K562 (cell line): ENCODE results near the gene TECPR2. TPM values are rescaled to one million over a fixed set of nuclear protein-coding genes. Genes with fewer than 3 reads are reported as not detected.

Experiments used
- BRCA1 ChIP-seq, 2 experiments: fragments of 450-650 bp in 1 of 2; sonication (generic) in 1 of 2; formaldehyde crosslinking in 1 of 2; IDR thresholded peaks; 2 replicates each; pipeline versions ENCODE4 v1.5.0 to v1.6.1; 2017 to 2020; ENCODE audit warnings: mild to moderate bottlenecking in 1 of 2, missing genetic modification reagents in 1 of 2
- ESRRA ChIP-seq: fragments of 450-650 bp; IDR thresholded peaks from 2 replicates; pipeline ENCODE4 v1.6.1; 2014; ENCODE audit warnings: low read depth, mild to moderate bottlenecking, moderate library complexity, borderline replicate concordance
- FOXA3 ChIP-seq, 2 experiments: fragments of 450-650 bp in 1 of 2; sonication (generic) in 1 of 2; formaldehyde crosslinking; IDR thresholded peaks in 1 of 2; conservative IDR thresholded peaks in 1 of 2; 2 replicates each; pipeline versions ENCODE4 v1.4.0 to v1.8.0; 2020 to 2022; ENCODE audit warnings: mild to moderate bottlenecking in 2 of 2, missing genetic modification reagents in 1 of 2
- FOXK1 ChIP-seq: sonication (generic); formaldehyde crosslinking; IDR thresholded peaks from 2 replicates; pipeline ENCODE4 v1.8.0; 2022; ENCODE audit warnings: missing genetic modification reagents, mild to moderate bottlenecking, borderline replicate concordance
- HDAC8 ChIP-seq: fragments of 450-650 bp; IDR thresholded peaks from 2 replicates; pipeline ENCODE4 v1.6.1; 2016; ENCODE audit warnings: mild to moderate bottlenecking, missing genetic modification characterization, moderate library complexity, missing compliant biosample characterization
- KLF1 ChIP-seq: fragments of 450-650 bp; IDR thresholded peaks from 2 replicates; pipeline ENCODE4 v1.6.1; 2016; ENCODE audit warnings: missing genetic modification characterization, missing compliant biosample characterization
- MAZ ChIP-seq, 2 experiments: fragments of 450-650 bp in 1 of 2; sonication (generic) in 1 of 2; formaldehyde crosslinking; IDR thresholded peaks in 1 of 2; conservative IDR thresholded peaks in 1 of 2; 2 replicates each; pipeline versions ENCODE4 v1.4.0 to v1.5.0; 2020; ENCODE audit warnings: mild to moderate bottlenecking in 1 of 2, missing genetic modification reagents in 1 of 2
- POLR2AphosphoS2 ChIP-seq: IDR thresholded peaks from 2 replicates; pipeline ENCODE4 v1.6.1; 2012; ENCODE audit warnings: low read length, improper control_type of control experiment
- POLR2B ChIP-seq: fragments of 450-650 bp; IDR thresholded peaks from 2 replicates; pipeline ENCODE4 v1.6.1; 2018; ENCODE audit warnings: low read depth; ENCODE audit not compliant: partially characterized antibody
- RERE ChIP-seq: sonication (generic); formaldehyde crosslinking; IDR thresholded peaks from 2 replicates; pipeline ENCODE4 v1.8.0; 2023; ENCODE audit warnings: missing genetic modification reagents, mild to moderate bottlenecking, borderline replicate concordance
- RNF219 ChIP-seq: fragments of 250-450 bp; sonication (Bioruptor Pico); IDR thresholded peaks from 2 replicates; pipeline ENCODE4 v1.5.0; 2022; ENCODE audit warnings: mild to moderate bottlenecking
- SMC3 ChIP-seq: conservative IDR thresholded peaks from 2 replicates; pipeline ENCODE4 v1.6.1; 2011; ENCODE audit warnings: low read depth, low read length, improper control_type of control experiment; ENCODE audit not compliant: insufficient read depth
- SP1 ChIP-seq: sonication (generic); formaldehyde crosslinking; IDR thresholded peaks from 2 replicates; pipeline ENCODE4 v1.8.1; 2022; ENCODE audit warnings: mild to moderate bottlenecking, missing genetic modification reagents
- USF1 ChIP-seq: sonication (generic); formaldehyde crosslinking; IDR thresholded peaks from 2 replicates; pipeline ENCODE4 v1.9.0; 2022; ENCODE audit warnings: mild to moderate bottlenecking, missing genetic modification reagents
- ZNF77 ChIP-seq: fragments of 250-450 bp; sonication (Bioruptor Pico); IDR thresholded peaks from 2 replicates; pipeline ENCODE4 v1.5.0; 2020
- polyA plus RNA-seq, 8 experiments: library from polyadenylated mRNA; depleted of rRNA in 4 of 8; stranded (reverse) in 5 of 8; unstranded in 3 of 8; fragments of >200 nt; fragmentation: Nextera tagmentation in 2 of 8; fragmentation: Illumina TruSeq in 1 of 8; extraction: Ambion mirVana in 2 of 8; extraction: Trizol in 1 of 8; gene quantifications; 2 replicates each; pipeline versions ENCODE4 v1.2.1 to v1.2.3, GENCODE V29; 2011 to 2014; ENCODE audit warnings: inconsistent platforms in 1 of 8, missing spikeins in 1 of 8
- total RNA-seq, 7 experiments: library from RNA; depleted of rRNA in 6 of 7; stranded (reverse); fragments of >200 nt in 6 of 7; fragmentation: Illumina TruSeq in 2 of 7; extraction: Trizol in 2 of 7; gene quantifications; 2 replicates each; pipeline versions ENCODE4 v1.2.1 to v1.2.3, GENCODE V29; 2011 to 2021; ENCODE audit warnings: low replicate concordance in 1 of 7
- TF ChIP-seq, protein P1 (sequence below): sonication (generic); formaldehyde crosslinking; IDR thresholded peaks from 2 replicates; pipeline ENCODE4 v1.8.1; 2023; ENCODE audit warnings: mild to moderate bottlenecking, missing genetic modification reagents

TECPR2 gene
- total and polyA plus RNA-seq, 9 of the 15 experiments (the other 6 are each of a cell fraction or from before 2014, with no cell fraction given): 0.04 to 3.0 (median 0.83) TPM

GRCh38 chr14:102524451-102525218 lies 161.9 kb downstream of the TECPR2 start (continued):
- TF ChIP-seq BRCA1 (IDR thresholded peaks at IDR 0.05) (no peak), BRCA1 (CRISPR knock-in tag; IDR thresholded peaks at IDR 0.05) (no peak), POLR2B (peak; percentile 59), USF1 (CRISPR knock-in tag) (peak; percentile 97), SMC3 (peak; percentile 84), ZNF77 (CRISPR knock-in tag) (no peak), KLF1 (tag) (no peak), FOXK1 (no peak), RERE (CRISPR knock-in tag) (no peak), ESRRA (peak; percentile 80), HDAC8 (tag) (no peak), RNF219 (CRISPR knock-in tag) (no peak), FOXA3 (CRISPR knock-in tag; conservative IDR thresholded peaks at IDR 0.05 in 1 of 2, IDR thresholded peaks at IDR 0.05 in 1 of 2) (no peak), MAZ (CRISPR knock-in tag; conservative IDR thresholded peaks at IDR 0.05 in 1 of 2, IDR thresholded peaks at IDR 0.05 in 1 of 2) (peak; percentile 63 to 96; a peak in 3 of 4 replicates), POLR2AphosphoS2 (peak; percentile 64; the same call in 1 of the 2 replicates), SP1 (CRISPR knock-in tag) (peak; percentile 66)
- TF ChIP-seq, protein P1, sequence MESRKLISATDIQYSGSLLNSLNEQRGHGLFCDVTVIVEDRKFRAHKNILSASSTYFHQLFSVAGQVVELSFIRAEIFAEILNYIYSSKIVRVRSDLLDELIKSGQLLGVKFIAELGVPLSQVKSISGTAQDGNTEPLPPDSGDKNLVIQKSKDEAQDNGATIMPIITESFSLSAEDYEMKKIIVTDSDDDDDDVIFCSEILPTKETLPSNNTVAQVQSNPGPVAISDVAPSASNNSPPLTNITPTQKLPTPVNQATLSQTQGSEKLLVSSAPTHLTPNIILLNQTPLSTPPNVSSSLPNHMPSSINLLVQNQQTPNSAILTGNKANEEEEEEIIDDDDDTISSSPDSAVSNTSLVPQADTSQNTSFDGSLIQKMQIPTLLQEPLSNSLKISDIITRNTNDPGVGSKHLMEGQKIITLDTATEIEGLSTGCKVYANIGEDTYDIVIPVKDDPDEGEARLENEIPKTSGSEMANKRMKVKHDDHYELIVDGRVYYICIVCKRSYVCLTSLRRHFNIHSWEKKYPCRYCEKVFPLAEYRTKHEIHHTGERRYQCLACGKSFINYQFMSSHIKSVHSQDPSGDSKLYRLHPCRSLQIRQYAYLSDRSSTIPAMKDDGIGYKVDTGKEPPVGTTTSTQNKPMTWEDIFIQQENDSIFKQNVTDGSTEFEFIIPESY (CRISPR knock-in tag): peak; percentile 78
